ENCODE data around the gene TRPM3.

GRCh38 chr9:70840266-70840665 is 281.2 kb downstream of the TRPM3 start:
- TF ChIP-seq, protein P1, sequence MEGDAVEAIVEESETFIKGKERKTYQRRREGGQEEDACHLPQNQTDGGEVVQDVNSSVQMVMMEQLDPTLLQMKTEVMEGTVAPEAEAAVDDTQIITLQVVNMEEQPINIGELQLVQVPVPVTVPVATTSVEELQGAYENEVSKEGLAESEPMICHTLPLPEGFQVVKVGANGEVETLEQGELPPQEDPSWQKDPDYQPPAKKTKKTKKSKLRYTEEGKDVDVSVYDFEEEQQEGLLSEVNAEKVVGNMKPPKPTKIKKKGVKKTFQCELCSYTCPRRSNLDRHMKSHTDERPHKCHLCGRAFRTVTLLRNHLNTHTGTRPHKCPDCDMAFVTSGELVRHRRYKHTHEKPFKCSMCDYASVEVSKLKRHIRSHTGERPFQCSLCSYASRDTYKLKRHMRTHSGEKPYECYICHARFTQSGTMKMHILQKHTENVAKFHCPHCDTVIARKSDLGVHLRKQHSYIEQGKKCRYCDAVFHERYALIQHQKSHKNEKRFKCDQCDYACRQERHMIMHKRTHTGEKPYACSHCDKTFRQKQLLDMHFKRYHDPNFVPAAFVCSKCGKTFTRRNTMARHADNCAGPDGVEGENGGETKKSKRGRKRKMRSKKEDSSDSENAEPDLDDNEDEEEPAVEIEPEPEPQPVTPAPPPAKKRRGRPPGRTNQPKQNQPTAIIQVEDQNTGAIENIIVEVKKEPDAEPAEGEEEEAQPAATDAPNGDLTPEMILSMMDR (IDR thresholded peaks at IDR 0.05; ENCODE audit: low read depth, low read length): no peak
- no peak for TF ChIP-seq EZH2phosphoT487 (IDR thresholded peaks at IDR 0.05; ENCODE audit: low read depth)

Measured in OCI-LY3 (cell line).